Type B pancreatic cell (in vitro differentiated cells): ENCODE measurements around the gene GFAP. TPM values are rescaled to one million over a fixed set of nuclear protein-coding genes. Genes with fewer than 3 reads are reported as not detected.
"Not testable (repeated sequence)": the region's sequence is repeated elsewhere in the genome, so short reads cannot be mapped to it uniquely, and the experiment has no call there.

Source experiments
- DNase-seq: peaks from one replicate; pipeline ENCODE4 v3.0.0; 2021; ENCODE audit warnings: mixed read lengths; ENCODE audit not compliant: unreplicated experiment; ENCODE audit errors: extremely low spot score
- H3K27ac Mint-ChIP-seq: 2 replicates; pipeline ENCODE4 v1.8.0; 2021; ENCODE audit warnings: mild to moderate bottlenecking, mixed read lengths
- H3K27me3 Mint-ChIP-seq: 2 replicates; pipeline ENCODE4 v1.8.0; 2021; ENCODE audit warnings: mixed read lengths
- H3K36me3 Mint-ChIP-seq: 2 replicates; pipeline ENCODE4 v1.8.0; 2021; ENCODE audit warnings: mixed read lengths
- H3K4me1 Mint-ChIP-seq: one replicate; pipeline ENCODE4 v1.8.0; 2021; ENCODE audit warnings: mixed read lengths; ENCODE audit not compliant: unreplicated experiment
- H3K4me3 Mint-ChIP-seq: 2 replicates; pipeline ENCODE4 v1.8.0; 2021; ENCODE audit warnings: mild to moderate bottlenecking, mixed read lengths
- H3K9me3 Mint-ChIP-seq: 2 replicates; pipeline ENCODE4 v1.8.0; 2021; ENCODE audit warnings: mixed read lengths
- CTCF ChIP-seq: fragments of 200-600 bp; sonication (generic); conservative IDR thresholded peaks from 2 replicates; pipeline ENCODE4 v1.5.0; 2021; ENCODE audit warnings: antibody characterized with exemption, mild to moderate bottlenecking
- total RNA-seq: library from RNA; stranded (reverse); gene quantifications from 2 replicates; pipeline ENCODE4 v1.2.1, GENCODE V29; 2021; ENCODE audit warnings: low replicate concordance

The GFAP gene
- total RNA-seq, 1 donor from 2014 or later, result 0.10 TPM

GRCh38 chr17:44955674-44956425, 40.5 kb upstream of the GFAP start:
- H3K27me3 Mint-ChIP-seq, result peaks cover 27% of the 10 kb centered on the region
- peak overlapping the region; percentile 18 for H3K27ac Mint-ChIP-seq
- peaks cover 11% of the 10 kb centered on the region for H3K4me1 Mint-ChIP-seq
- DNase-seq, result no peak
- TF ChIP-seq CTCF, result no peak
- no peaks in the 10 kb centered on the region for H3K9me3 Mint-ChIP-seq
- H3K4me3 Mint-ChIP-seq, result no peak overlapping the region
- no peaks in the 10 kb centered on the region for H3K36me3 Mint-ChIP-seq

- no peak for DNase-seq
- Mint-ChIP-seq H3K9me3 (no peaks in the 10 kb centered on the region), H3K27ac (no peak overlapping the region), H3K4me3 (no peak overlapping the region), H3K36me3 (no peaks in the 10 kb centered on the region), H3K27me3 (peaks cover 29% of the 10 kb centered on the region), H3K4me1 (peaks cover 13% of the 10 kb centered on the region)
- TF ChIP-seq CTCF, result no peak
Measured at GRCh38 chr17:44952946-44953475, 37.7 kb upstream of the GFAP start.

GRCh38 chr17:44948315-44948795, 33.1 kb upstream of the GFAP start:
- Mint-ChIP-seq H3K27me3 (peaks cover 14% of the 10 kb centered on the region), H3K36me3 (peaks cover 8% of the 10 kb centered on the region), H3K27ac (peak overlapping the region; percentile 81), H3K4me3 (peak overlapping the region; percentile 97), H3K4me1 (peaks cover 12% of the 10 kb centered on the region), H3K9me3 (no peaks in the 10 kb centered on the region)
- DNase-seq, result no peak
- TF ChIP-seq CTCF, result no peak

GRCh38 chr17:44947461-44948314, 32.4 kb upstream of the GFAP start, which contains the start of gene KIF18B:
Gene KIF18B (minus strand): TSS chr17:44947773. CDS start chr17:44936344, 11,429 bp downstream.
- Mint-ChIP-seq H3K9me3 (no peaks in the 10 kb centered on the region), H3K27ac (peak within 1 kb of the TSS; percentile 81), H3K4me1 (peaks cover 12% of the 10 kb centered on the region), H3K36me3 (peaks cover 8% of the 10 kb centered on the region), H3K4me3 (peak within 1 kb of the TSS; percentile 97), H3K27me3 (peaks cover 9% of the 10 kb centered on the region)
- TF ChIP-seq CTCF, result no peak
- DNase-seq, result peak; percentile 89

GRCh38 chr17:44945652-44946051, 30.4 kb upstream of the GFAP start:
- DNase-seq, H3K36me3 Mint-ChIP-seq, H3K27me3 Mint-ChIP-seq, H3K27ac Mint-ChIP-seq, H3K9me3 Mint-ChIP-seq: not testable (repeated sequence)
- Mint-ChIP-seq H3K4me3 (peak overlapping the region; percentile 97), H3K4me1 (peaks cover 17% of the 10 kb centered on the region)
